Esophagus muscularis mucosa (tissue), 4 donors: Measurements from ENCODE around the gene MORC2. TPM values are rescaled to one million over a fixed set of nuclear protein-coding genes. Genes with fewer than 3 reads are reported as not detected.

Experiments
- DNase-seq: peaks from one replicate; pipeline ENCODE4 v3.0.0-alpha.2; 2017; ENCODE audit errors: extremely low spot score
- H3K27ac ChIP-seq, 4 donors: fragments of 200-600 bp; sonication (generic); replicated peaks in 1 of 4; 1 replicate in 3 of 4; 2 replicates in 1 of 4; pipeline ENCODE4 v1.5.1; 2016 to 2019; ENCODE audit warnings: mild to moderate bottlenecking in 1 of 4
- H3K27me3 ChIP-seq, 4 donors: fragments of 200-600 bp; sonication (generic); one replicate each; pipeline versions ENCODE4 v1.5.1 to v1.6.0; 2016 to 2019
- H3K36me3 ChIP-seq, 4 donors: fragments of 200-600 bp; sonication (generic); one replicate each; pipeline ENCODE4 v1.5.1; 2016 to 2019
- H3K4me1 ChIP-seq, 4 donors: fragments of 200-600 bp; sonication (generic); one replicate each; pipeline ENCODE4 v1.5.1; 2016 to 2019
- H3K4me3 ChIP-seq, 4 donors: fragments of 200-600 bp; sonication (generic); 1 replicate in 2 of 4; 2 replicates in 2 of 4; pipeline ENCODE4 v1.5.1; 2016 to 2019; ENCODE audit warnings: mild to moderate bottlenecking in 4 of 4, moderate library complexity in 1 of 4
- H3K9me3 ChIP-seq, 4 donors: fragments of 200-600 bp; sonication (generic); 1 replicate in 3 of 4; 2 replicates in 1 of 4; pipeline ENCODE4 v1.5.1; 2016 to 2019
- CTCF ChIP-seq, 3 experiments: fragments of 200-600 bp in 2 of 3; fragments of 450-650 bp in 1 of 3; sonication (generic) in 2 of 3; IDR thresholded peaks; one replicate each; pipeline ENCODE4 v1.5.1; 2017 to 2019; ENCODE audit warnings: antibody characterized with exemption in 3 of 3, mild to moderate bottlenecking in 2 of 3, moderate library complexity in 1 of 3
- EP300 ChIP-seq: sonication (generic); formaldehyde crosslinking; IDR thresholded peaks from one replicate; pipeline ENCODE4 v1.6.1; 2017; ENCODE audit warnings: antibody characterized with exemption
- POLR2A ChIP-seq: fragments of 450-650 bp; IDR thresholded peaks from one replicate; pipeline ENCODE4 v1.6.1; 2017; ENCODE audit warnings: antibody characterized with exemption, moderate library complexity, mild to moderate bottlenecking, low read depth
- POLR2AphosphoS5 ChIP-seq, 2 donors: sonication (generic); formaldehyde crosslinking; IDR thresholded peaks; one replicate each; pipeline ENCODE4 v1.6.1; 2017; ENCODE audit warnings: antibody characterized with exemption in 2 of 2
- WGBS: methylation state at CpG from one replicate; pipeline ENCODE4 v1.1.5; 2018; 5-methylcytosine and 5-hydroxymethylcytosine counted together
- intact Hi-C: fragments of 100-400 bp; cut with DNase I; formaldehyde crosslinking; loops from one replicate; pipeline ENCODE4 v1.15.1; 2023
- total RNA-seq, 4 donors: library from RNA; depleted of rRNA; stranded (reverse); fragments of >200 nt; gene quantifications; one replicate each; pipeline versions ENCODE4 v1.1.0 to v1.2.1, GENCODE V29; 2016

MORC2 gene
- total RNA-seq, 4 donors from 2014 or later, result 19.5 to 28.8 (median 23.8) TPM

DNA sequence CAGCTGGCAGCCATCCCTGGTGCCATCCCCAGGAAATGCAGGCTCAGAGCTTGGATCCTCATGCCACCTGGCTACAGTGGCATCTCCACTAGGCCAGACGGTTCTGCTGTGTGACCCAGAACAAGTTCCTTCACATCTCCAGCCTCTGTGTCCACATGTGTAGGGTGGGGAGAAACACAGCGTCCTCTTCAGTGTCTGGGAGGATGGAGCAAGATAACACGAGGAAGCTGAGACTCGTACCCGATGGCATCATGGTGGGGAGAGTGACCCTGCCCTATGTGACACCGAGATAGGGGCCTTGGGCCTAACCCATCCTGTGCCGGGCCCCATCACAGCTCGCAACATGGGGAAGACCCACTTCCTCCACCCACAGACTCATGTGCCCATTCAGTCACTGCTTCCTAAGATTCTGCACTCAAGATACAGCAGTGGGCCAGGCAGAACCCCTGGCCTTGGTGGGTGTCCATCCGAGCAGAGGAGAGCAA is 78.5 kb downstream of the MORC2 start:
- WGBS, result 93% methylated on average over 9 of the region's 9 CpGs
- Histone ChIP-seq H3K4me1 (no peaks in the 10 kb centered on the region), H3K27me3 (no peaks in the 10 kb centered on the region), H3K9me3 (no peaks in the 10 kb centered on the region), H3K36me3 (peaks cover 0 to 39% (median 27%) of the 10 kb centered on the region in 4 donors), H3K4me3 (no peak overlapping the region), H3K27ac (no peak overlapping the region)
- intact Hi-C loops, result no loop called here
- TF ChIP-seq POLR2AphosphoS5 (IDR thresholded peaks at IDR 0.05) (no peak), POLR2A (no peak), EP300 (no peak), CTCF (IDR thresholded peaks at IDR 0.05) (no peak)
- no peak for DNase-seq

DNA sequence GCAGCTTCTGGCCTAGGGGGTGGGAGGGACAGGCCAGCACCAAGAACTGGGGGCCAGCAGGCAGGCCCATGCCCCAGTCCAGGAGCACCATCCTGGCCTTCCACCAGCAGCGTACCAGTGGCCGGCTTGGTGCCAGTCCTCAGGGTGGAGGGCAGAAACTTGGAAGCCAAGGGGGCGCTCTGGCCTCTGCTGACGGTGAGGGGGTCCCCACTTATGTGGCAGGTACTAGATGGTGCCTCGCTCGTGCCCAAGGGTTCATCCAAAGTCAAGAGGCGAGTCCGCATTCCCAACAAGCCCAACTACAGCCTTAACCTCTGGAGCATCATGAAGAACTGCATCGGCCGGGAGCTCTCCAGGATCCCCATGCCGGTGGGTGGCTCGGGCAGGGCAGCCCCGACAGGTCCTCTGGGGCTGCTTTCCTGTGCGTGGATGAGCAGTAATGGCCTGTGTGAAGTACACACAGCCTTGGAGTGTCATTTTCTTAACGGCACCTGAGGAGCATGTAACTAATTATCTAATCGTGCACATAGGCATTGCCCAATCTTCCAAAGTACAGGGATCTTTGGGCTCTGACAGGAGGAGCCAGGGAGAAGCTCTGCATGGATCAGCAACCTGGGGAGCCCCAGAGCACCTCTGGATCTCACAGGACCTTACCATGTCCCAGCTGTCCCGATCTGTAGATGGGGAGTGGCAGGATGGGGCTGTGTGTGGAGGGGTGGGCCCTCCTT is 79.1 kb downstream of the MORC2 start:
- peaks cover 0 to 37% (median 26%) of the 10 kb centered on the region in 4 donors for H3K36me3 ChIP-seq
- no peak overlapping the region for H3K27ac ChIP-seq
- no peaks in the 10 kb centered on the region for H3K27me3 ChIP-seq
- 100% methylated on average over 3 of the region's 17 CpGs for WGBS
- TF ChIP-seq POLR2A (no peak), POLR2AphosphoS5 (IDR thresholded peaks at IDR 0.05) (no peak)
- H3K9me3 ChIP-seq, result no peaks in the 10 kb centered on the region
- no peak overlapping the region for H3K4me3 ChIP-seq
- DNase-seq, result no peak
- no peaks in the 10 kb centered on the region for H3K4me1 ChIP-seq
- intact Hi-C loops, result no loop called here

DNA sequence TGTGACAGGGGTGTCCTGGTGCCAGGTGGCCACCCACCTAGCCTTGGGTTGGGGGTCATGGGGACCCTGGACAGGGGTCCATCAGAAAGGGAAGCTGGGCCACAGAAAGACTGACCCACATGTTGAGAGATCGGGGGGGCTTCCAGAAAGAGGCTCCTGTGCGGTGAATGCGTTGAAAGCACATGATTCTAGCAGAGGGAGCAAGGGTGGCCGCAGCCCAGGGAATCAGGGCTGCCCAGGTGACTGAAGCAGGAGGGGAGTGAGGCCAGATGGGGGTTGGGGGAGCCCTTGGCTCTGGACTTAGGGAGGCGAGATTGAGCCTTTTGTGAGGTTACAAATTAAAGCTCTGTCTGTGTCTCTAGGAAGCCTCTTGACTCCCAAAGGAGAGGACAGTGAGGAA is 80.7 kb downstream of the MORC2 start:
- peaks cover 0 to 26% (median 17%) of the 10 kb centered on the region in 4 donors for H3K36me3 ChIP-seq
- H3K9me3 ChIP-seq, result no peaks in the 10 kb centered on the region
- TF ChIP-seq POLR2AphosphoS5 (IDR thresholded peaks at IDR 0.05), result no peak
- no peak for TF ChIP-seq EP300
- no peak for TF ChIP-seq CTCF (IDR thresholded peaks at IDR 0.05)
- no peak for TF ChIP-seq POLR2A
- no peaks in the 10 kb centered on the region for H3K27me3 ChIP-seq
- 88% methylated on average over 5 of the region's 5 CpGs for WGBS
- no peak for DNase-seq
- intact Hi-C loops, result no loop called here
- H3K4me1 ChIP-seq, result no peaks in the 10 kb centered on the region
- H3K27ac ChIP-seq, result no peak overlapping the region
- no peak overlapping the region for H3K4me3 ChIP-seq

GRCh38 chr22:30887453-30887852 is 81.1 kb downstream of the MORC2 start:
- no peaks in the 10 kb centered on the region for H3K27me3 ChIP-seq
- 96% methylated on average over 4 of the region's 11 CpGs for WGBS
- H3K36me3 ChIP-seq, result peaks cover 0 to 22% (median 15%) of the 10 kb centered on the region in 4 donors
- no peak for DNase-seq
- no peaks in the 10 kb centered on the region for H3K9me3 ChIP-seq
- H3K4me3 ChIP-seq, result no peak overlapping the region
- intact Hi-C loops, result no loop called here
- no peaks in the 10 kb centered on the region for H3K4me1 ChIP-seq
- no peak for TF ChIP-seq EP300
- H3K27ac ChIP-seq, result no peak overlapping the region

- H3K27ac ChIP-seq, result no peak overlapping the region
- intact Hi-C loops, result no loop called here
- no peak overlapping the region for H3K4me3 ChIP-seq
- no peaks in the 10 kb centered on the region for H3K27me3 ChIP-seq
- TF ChIP-seq POLR2A (no peak), POLR2AphosphoS5 (IDR thresholded peaks at IDR 0.05) (no peak), CTCF (IDR thresholded peaks at IDR 0.05) (no peak), EP300 (no peak)
- DNase-seq, result no peak
- H3K9me3 ChIP-seq, result no peaks in the 10 kb centered on the region
- WGBS, result no CpG with 5 or more reads among the region's 9 CpGs
- H3K36me3 ChIP-seq, result peaks cover 0 to 18% (median 15%) of the 10 kb centered on the region in 4 donors
- H3K4me1 ChIP-seq, result peaks cover 0 to 11% (median 0%) of the 10 kb centered on the region in 4 donors
Observed at GRCh38 chr22:30885591-30885990, 83.0 kb downstream of the MORC2 start.

DNA sequence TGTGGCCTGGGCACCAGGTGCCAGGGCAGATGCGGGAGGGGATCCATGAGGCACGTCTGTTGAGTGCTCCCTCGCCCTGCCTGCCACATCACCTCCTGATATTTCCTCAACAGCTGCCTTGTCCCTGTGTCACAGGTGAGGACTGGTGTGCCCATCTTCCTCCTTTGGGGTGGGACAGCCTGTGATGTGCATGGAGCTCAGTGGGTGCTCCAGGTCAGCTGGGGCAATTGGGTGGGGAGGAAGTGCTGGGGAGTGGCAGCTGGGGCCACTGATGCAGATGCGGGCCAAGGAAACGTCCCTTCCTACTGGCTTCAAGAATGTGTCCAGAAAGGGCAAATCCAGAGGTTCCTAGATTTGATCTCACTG is 83.6 kb downstream of the MORC2 start:
- no peaks in the 10 kb centered on the region for H3K9me3 ChIP-seq
- no peak for DNase-seq
- H3K27me3 ChIP-seq, result no peaks in the 10 kb centered on the region
- no peak for TF ChIP-seq POLR2AphosphoS5 (IDR thresholded peaks at IDR 0.05)
- no peak for TF ChIP-seq CTCF (IDR thresholded peaks at IDR 0.05)
- no peak for TF ChIP-seq EP300
- no peak for TF ChIP-seq POLR2A
- peaks cover 0 to 17% (median 12%) of the 10 kb centered on the region in 4 donors for H3K36me3 ChIP-seq
- 83% methylated on average over 5 of the region's 5 CpGs for WGBS
- no peak overlapping the region for H3K4me3 ChIP-seq
- H3K4me1 ChIP-seq, result peaks cover 0 to 11% (median 0%) of the 10 kb centered on the region in 4 donors
- intact Hi-C loops, result no loop called here
- H3K27ac ChIP-seq, result no peak overlapping the region
